Measurements from ENCODE around the gene SHF. TPM values are rescaled to one million over a fixed set of nuclear protein-coding genes. Genes with fewer than 3 reads are reported as not detected.

The SHF gene
- polyA plus RNA-seq, 12 donors, result 5.4 to 12.6 (median 9.3) TPM; not detected in 1

GRCh38 chr15:45200001-45200798 is 12.4 kb upstream of the SHF start:
- peak; percentile 98 for DNase-seq

GRCh38 chr15:45199136-45199810 is 11.5 kb upstream of the SHF start:
- DNase-seq, result peak; percentile 64

GRCh38 chr15:45198337-45199135 is 10.8 kb upstream of the SHF start:
- peak; percentile 99 for DNase-seq

GRCh38 chr15:45197512-45197911 is 9.7 kb upstream of the SHF start:
- DNase-seq, result no peak

GRCh38 chr15:45187578-45187893 is 230 bp downstream of the SHF start:
- no peak for DNase-seq

GRCh38 chr15:45186771-45187577 is 792 bp downstream of the SHF start:
- no peak for DNase-seq

- no peak for DNase-seq
Observed at GRCh38 chr15:45185903-45186770, 1.6 kb downstream of the SHF start.

GRCh38 chr15:45185069-45185779 is 2.5 kb downstream of the SHF start:
- DNase-seq, result no peak

- no peak for DNase-seq
Observed at GRCh38 chr15:45184562-45185041, 3.2 kb downstream of the SHF start.

GRCh38 chr15:45183511-45183910 is 4.3 kb downstream of the SHF start:
- no peak for DNase-seq

- no peak for DNase-seq
Observed at GRCh38 chr15:45182996-45183395, 4.8 kb downstream of the SHF start.

- no peak for DNase-seq
Observed at GRCh38 chr15:45181491-45182285, 6.1 kb downstream of the SHF start.

GRCh38 chr15:45180648-45181436 is 6.9 kb downstream of the SHF start:
- no peak for DNase-seq

GRCh38 chr15:45180201-45180600 is 7.6 kb downstream of the SHF start:
- DNase-seq, result no peak

- DNase-seq, result no peak
Observed at GRCh38 chr15:45179221-45179985, 8.4 kb downstream of the SHF start.

- no peak for DNase-seq
Observed at GRCh38 chr15:45177285-45177684, 10.5 kb downstream of the SHF start.

- no peak for DNase-seq
Observed at GRCh38 chr15:45174577-45174976, 13.2 kb downstream of the SHF start.
